AG08396 (cell line): ENCODE results near the gene ATP6V1G3.
A peak's percentile ranks its signal among the peaks of the same experiment; 100 is the strongest.
"Not testable (repeated sequence)": the region's sequence is repeated elsewhere in the genome, so short reads cannot be mapped to it uniquely, and the experiment has no call there.

ENCODE experiments used
- DNase-seq: peaks from one replicate; pipeline ENCODE4 v3.0.0; 2012; ENCODE audit warnings: low spot score, mixed read lengths

ATP6V1G3 gene

DNA sequence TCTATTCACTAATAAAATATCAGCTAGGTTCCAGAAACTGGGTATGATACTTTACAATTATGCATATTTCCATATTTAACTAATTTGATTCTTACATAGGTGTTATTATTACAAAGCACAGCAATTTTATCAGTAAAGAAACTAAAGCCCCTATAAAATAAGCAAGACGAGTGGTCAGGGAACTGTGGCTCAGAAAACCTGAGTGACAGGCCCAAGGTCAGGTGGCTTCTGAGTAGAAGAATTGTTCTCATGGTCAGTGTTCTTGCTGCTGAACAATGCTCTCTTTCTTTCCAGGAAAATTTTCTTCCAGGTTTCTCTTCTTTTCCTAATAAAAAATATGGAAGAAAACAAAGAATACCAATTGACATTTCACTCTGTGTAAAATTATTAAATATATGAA, 2.2 kb upstream of the ATP6V1G3 start:
- no peak for DNase-seq

- no peak for DNase-seq
These were observed 1.3 kb upstream of the ATP6V1G3 start for GRCh38 chr1:198541737-198542136.

- DNase-seq = no peak
These were observed 1.7 kb downstream of the ATP6V1G3 start for GRCh38 chr1:198538579-198539364.

DNA sequence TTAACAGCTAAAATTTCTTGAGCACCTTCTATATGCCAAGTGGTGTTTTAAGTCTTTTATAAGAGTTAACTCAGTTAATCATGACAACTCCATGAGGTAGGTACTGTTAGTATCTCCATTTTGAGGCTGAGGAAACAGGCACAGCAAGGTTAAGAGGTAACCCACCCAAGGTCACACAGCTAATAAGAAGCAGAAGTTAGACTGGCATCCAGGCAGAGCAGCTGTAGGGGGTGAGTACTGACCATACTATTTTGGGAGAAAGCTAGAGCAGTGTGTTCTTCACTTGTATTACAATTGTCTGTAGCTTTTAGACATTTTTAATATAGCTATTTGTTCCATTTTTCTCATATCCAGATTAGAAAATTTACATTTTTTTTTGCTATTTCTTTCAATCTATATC, 4.8 kb downstream of the ATP6V1G3 start:
- no peak for DNase-seq

DNA sequence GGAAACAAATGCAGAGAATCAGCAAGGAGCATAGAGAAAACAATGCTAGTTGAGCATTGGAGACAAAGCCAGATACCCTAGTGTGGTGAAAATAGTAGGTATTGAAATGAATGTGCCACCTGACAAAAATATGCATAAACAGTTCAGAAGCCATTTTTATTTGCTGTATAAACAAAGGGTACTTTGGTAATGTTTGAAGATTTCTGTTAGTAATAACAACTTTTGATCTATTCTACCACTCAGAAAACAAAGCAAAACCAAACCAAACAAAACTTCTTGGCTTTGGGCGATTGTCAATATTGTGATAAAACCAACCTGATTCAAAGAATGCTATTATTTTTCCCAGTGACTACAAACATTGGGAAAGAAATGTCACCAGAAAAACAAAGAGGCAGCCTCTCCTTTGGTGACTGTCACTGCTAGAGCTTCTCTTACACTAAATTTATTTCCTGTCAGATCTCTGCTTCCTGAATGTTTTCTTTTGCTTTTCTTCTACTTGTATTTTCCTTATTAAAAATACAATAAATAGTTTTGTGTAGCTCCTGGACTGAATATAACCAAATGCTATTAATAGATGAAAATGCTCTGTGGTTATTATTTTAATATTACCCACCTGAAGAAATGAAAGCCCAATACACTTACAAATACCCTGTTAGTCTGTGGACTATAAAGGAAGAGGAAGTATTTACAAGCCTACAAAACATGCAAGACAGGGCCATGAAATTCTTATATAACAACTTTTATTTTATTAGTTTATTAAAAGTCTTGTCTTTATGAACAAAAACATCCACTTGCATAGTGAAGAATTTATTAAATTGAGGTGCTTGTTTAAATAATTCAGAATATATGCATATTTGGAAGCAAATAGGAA, 5.7 kb downstream of the ATP6V1G3 start:
- DNase-seq = no peak

DNA sequence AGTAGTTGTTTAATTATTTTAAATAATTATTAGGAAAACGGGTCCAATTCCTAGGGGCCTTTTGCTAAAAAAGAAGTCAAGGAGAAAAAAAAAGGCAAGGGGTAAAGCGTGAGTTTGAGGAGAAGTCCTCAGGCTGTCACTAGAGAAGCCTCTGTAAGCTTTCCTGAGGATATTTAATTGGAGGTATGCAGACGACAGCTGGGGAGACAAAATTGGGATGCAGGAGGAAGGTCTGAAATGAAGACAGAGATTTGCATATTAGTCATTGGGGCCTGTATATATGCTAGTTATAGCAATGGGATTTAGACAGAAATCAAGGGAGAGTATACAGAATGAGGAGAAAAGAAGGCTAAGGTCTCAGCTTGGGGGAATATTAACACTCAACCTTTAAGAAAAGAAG, 8.6 kb downstream of the ATP6V1G3 start:
- no peak for DNase-seq

DNA sequence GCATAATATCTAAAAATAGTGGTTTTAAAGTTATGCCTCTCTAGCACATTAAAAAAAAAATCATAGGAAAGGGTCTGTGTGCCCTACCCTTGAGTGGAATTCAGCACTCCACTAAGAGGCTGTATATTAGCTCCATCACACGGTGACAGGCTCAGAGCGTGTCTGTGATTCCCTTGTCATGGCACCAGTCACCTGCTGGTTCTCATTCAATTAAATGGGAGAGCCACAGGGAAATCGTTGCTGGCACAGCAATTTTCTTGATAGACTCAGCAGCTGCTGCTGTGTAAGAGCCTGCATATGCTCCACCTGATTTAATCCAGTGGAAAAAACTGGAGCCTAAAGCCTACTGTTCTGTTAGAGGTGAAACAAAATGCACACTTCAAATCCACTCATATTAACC, 9.5 kb downstream of the ATP6V1G3 start:
- no peak for DNase-seq

DNA sequence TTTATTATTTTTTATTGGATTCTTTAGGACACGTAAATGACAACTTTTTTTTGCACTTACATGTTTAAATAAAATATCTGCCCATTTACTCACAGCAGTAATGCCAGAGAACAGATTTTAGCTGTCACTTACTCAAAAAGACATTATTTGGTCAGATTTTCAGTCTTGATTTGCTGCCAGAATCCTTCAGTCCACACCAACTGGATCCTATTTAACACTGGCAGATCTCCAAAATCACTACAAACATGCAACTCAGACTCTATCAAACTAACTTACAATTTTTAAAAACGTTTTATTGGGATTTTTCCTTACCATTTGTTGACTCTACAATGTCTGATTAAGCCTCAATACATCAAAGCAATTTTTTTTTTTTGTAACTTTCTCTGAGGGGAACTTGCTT, 11.1 kb downstream of the ATP6V1G3 start:
- peak; percentile 10 for DNase-seq

DNA sequence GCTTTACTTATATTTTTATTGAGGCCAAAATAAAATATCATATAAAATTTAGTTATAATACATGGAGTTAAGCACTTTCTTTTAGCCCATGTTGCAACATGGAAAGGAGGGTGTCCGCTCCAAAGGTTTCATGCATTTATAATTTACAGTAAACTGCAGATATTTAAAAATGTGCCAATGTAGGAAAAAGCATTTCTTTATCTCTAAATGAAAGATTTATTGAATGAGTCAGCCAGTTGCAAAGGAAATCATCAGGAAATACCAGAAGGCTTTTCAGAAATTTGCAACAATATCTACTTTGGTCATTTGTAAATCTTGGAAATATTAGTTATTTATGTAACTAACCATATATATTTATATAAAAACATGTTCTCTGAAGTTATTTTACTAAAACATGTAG, 12.1 kb downstream of the ATP6V1G3 start:
- DNase-seq = no peak

GRCh38 chr1:198524556-198524955, 15.9 kb downstream of the ATP6V1G3 start:
- no peak for DNase-seq

DNA sequence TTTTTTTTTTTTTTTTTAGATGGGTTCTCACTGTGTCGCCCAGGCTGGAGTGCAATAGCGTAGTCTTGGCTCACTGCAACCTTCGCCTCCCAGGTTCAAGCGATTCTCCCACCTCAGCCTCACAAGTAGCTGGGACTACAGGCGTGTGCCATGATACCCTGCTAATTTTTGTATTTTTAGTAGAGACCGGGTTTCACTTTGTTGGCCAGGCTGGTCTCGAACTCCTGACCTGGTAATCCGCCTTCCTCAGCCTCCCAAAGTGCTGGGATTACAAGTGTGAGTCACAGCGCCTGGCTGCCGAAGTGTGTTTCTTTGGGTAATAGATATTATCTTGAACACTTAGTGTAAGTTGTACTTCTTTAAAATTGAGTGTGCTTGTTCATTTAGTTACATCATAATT, 16.4 kb downstream of the ATP6V1G3 start:
- not testable (repeated sequence) for DNase-seq

DNA sequence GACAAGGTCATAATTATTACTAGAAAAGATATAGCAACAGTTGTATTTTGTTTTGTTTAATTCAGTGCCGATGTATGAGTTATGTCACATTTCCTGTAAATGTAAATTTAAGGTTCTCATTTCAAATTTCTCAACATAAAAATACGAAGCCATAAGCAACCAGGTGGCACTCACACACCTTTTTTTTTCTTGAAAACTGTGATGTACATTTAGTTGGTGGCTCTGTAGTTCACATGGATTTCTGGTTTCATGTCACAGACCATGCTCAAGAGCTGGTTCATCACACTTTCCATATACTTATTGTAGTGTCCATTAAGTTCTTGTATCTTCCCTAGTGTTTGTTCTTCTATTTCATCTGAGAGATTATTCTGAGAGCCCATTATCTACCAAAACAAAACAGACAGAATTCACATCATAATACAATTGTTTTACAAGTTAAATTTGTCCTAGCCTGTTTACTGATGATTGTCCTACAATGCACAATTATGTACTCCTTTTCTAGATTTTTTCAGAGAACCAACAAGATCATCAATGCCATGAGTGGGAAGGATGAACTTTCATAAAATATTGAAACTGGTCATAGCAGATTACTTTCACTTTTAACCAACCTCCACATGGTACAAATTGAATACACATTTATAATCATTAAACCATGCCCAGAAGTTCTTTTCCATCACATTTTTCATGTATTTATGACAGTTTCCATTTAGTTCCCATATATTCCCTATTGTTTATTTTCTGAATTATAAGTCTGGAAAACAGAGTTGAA, 17.1 kb downstream of the ATP6V1G3 start:
- DNase-seq = no peak

DNA sequence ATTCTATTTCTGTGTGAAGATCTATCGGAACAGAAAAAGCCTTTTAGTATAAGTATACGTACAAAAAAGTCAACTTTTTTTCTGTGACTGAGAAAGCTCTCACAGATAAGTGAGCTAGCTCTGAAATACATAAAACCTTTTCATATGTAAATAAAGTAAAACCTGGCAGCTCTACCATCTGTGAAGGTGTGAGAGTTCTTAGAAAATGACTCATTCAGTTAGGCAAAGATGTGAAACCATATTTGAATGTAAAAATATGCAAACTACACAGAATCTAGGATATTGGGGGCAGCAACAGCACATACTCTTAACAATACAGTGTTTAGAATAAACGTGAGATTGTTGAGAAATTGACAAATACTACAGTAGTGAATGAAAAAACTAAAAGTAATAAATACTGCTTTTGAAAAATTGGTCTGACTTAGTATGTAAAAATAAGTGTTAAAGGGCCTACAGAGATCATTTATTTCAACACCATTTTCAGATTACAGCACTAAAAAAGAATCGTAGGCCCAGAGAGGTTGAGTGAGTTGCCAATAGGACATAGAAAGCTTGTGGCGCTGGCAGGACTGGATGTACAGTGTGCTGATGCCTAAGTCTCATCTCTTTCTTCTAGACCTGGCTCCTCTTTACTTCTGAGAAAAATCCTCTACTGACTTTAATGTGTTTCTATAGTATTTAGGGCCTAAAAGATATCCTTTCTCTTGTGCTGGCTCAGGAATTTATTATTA, 19.8 kb downstream of the ATP6V1G3 start:
- no peak for DNase-seq

DNA sequence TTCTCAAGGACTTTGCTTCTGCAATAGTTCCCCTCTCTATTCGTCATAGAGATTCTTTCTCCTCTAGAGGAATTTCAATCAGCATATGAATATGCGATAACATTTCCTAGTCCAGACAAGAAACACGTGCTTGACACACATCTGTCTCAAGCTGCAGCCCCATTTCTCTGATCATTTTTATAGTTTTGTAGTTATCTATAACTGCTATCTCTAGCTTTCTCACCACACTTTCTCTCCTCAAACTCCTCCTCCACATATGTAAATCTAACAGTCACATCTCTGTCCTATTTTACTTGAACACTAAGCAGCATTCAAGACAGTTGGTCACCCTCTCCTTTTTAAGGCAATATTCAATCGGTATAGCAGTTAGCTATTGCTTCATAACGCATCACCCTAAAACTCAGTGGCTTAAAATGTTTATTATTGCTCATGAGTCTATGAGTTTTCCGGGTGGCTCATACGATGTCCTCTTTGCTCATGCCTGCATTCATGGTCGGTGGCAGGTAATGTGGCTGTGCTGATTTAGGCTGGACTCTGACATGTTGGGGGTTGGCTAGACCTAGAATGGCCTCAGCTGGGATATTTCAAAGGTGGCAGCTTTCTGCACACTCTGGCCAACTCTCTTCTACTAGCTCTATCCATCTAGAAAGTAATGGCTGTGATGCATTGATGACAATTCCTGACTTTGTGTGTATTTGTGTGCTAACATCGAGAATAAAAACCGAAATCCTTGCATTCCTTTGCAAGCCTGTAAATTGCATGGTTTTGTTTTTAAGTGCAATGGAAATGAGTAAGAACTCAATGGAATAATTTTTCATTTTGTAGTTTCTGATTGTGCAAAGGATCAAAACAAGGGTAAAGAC, 20.6 kb downstream of the ATP6V1G3 start:
- DNase-seq = no peak

DNA sequence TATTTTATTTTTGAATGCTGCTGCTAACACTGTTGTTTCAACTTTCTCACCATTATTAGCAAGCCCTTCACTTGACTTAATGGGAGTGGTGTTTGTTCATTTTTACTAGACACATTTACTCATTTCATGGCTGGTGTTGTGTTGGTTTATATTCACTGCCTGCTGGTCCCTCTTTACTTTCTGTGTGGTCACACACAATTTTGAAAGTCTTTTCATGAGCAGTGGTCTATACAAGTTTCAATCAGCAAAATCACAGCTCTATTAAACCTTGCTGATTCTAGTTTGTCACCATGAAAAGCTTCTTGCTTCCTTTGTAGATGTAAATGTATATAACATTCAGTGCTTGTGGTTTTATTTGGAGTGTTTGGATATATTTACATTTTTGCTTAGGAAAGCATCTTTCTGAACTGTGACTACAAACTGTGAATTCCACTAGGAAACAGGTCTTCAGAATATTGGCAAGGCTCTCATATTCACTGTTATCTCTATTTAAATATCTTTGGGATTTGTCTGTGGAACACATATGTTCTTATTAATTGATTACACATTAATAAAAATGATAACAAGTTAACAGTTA, 22.8 kb downstream of the ATP6V1G3 start:
- DNase-seq = no peak

DNA sequence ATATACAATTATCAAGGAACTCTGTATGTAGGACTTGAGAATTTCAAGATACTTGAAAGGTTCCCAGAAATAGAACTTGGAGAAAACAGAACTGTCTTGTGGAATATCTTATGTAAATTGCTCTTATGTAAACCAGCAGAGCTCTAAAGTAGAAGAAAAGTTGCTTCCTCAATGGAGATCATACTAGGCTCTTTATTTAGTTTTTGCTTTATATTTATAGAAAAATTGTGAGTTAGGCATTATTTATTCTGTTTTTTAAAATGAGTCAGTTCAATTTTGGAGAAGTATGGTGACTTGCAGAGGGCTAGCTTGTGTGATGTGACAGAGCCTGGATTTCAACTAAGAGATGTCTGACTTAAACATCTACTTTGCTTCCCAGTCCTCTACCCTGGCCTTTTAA, 40.4 kb downstream of the ATP6V1G3 start:
- no peak for DNase-seq

GRCh38 chr1:198499588-198499987, 40.9 kb downstream of the ATP6V1G3 start:
- DNase-seq = no peak

- DNase-seq = no peak
These were observed 41.6 kb downstream of the ATP6V1G3 start for GRCh38 chr1:198498881-198499280.

GRCh38 chr1:198498103-198498385, 42.4 kb downstream of the ATP6V1G3 start:
- DNase-seq = no peak

DNA sequence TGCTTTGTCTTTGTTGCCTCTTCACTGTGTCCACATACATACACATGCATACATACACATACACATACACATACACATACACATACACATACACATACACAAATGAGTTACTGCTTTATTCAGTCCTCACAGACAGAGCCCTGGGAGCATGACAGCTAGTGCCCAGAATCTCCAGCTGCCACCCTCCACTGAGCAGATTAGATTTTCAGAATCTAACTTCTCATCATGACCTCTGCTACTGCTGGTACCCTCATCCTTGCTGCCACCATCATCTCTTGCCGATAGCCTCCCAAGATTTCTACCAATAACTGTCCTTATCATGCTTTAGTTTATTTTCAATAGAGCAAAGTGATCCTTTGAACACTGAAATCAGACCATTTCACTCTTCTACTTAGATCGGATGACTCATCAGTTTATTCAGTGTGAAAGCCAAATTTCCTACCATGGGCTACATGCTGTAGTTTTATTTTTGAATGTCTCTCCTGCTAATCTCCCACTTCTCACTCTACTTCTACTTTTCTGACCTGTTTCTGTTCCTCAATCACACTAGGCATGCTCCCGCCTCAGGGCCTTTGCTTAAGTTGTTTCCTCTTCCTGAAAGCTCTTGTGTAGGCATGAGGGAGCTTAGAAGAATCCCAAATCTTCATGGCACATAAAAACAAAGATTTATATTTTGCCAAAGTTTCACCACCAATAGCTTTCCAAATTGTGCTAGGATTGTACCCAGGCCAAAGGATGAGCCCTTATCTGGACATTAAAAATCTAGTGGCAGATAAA, 43.0 kb downstream of the ATP6V1G3 start:
- DNase-seq = no peak
